PC-9 (cell line): ENCODE data around the gene MRPS18B.

ENCODE experiments used
- EZH2 ChIP-seq: fragments of 200-600 bp; sonication (generic); IDR thresholded peaks from 2 replicates; pipeline ENCODE4 v1.8.0; 2017; ENCODE audit warnings: antibody characterized with exemption, low read depth
- TF ChIP-seq, protein P1 (sequence below): fragments of 200-600 bp; sonication (generic); conservative IDR thresholded peaks from 2 replicates; pipeline ENCODE4 v1.6.1; 2017; ENCODE audit warnings: mixed run types, antibody characterized with exemption, mild to moderate bottlenecking, moderate library complexity

GRCh38 chr6:30615958-30616810 is 1.5 kb upstream of the MRPS18B start:
- TF ChIP-seq, protein P1, sequence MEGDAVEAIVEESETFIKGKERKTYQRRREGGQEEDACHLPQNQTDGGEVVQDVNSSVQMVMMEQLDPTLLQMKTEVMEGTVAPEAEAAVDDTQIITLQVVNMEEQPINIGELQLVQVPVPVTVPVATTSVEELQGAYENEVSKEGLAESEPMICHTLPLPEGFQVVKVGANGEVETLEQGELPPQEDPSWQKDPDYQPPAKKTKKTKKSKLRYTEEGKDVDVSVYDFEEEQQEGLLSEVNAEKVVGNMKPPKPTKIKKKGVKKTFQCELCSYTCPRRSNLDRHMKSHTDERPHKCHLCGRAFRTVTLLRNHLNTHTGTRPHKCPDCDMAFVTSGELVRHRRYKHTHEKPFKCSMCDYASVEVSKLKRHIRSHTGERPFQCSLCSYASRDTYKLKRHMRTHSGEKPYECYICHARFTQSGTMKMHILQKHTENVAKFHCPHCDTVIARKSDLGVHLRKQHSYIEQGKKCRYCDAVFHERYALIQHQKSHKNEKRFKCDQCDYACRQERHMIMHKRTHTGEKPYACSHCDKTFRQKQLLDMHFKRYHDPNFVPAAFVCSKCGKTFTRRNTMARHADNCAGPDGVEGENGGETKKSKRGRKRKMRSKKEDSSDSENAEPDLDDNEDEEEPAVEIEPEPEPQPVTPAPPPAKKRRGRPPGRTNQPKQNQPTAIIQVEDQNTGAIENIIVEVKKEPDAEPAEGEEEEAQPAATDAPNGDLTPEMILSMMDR: no peak
- TF ChIP-seq EZH2: no peak
